NCI-H1436 (cell line): ENCODE data around the gene SLC35G6.
A peak's percentile ranks its signal among the peaks of the same experiment; 100 is the strongest.
"Not testable (repeated sequence)": the region's sequence is repeated elsewhere in the genome, so short reads cannot be mapped to it uniquely, and the experiment has no call there.

Experiments used
- DNase-seq: peaks from one replicate; lab custom pipeline; 2025; lab: John Stamatoyannopoulos, UW

Gene SLC35G6

GRCh38 chr17:7478276-7479212 lies 2.7 kb upstream of the SLC35G6 start:
- DNase-seq: peak; percentile 27

- no peak for DNase-seq
These were observed 1.8 kb upstream of the SLC35G6 start, which contains the start of gene ZBTB4 for GRCh38 chr17:7479213-7480088. Gene ZBTB4, minus strand, starts transcription at chr17:7479631. Its CDS starts 12,830 bp downstream, at chr17:7466801.

- no peak for DNase-seq
These were observed 1.2 kb upstream of the SLC35G6 start for GRCh38 chr17:7480089-7480384.

- not testable (repeated sequence) for DNase-seq
These were observed 846 bp downstream of the SLC35G6 start for GRCh38 chr17:7481842-7482741.

- DNase-seq: not testable (repeated sequence)
These were observed 1.5 kb downstream of the SLC35G6 start for GRCh38 chr17:7482742-7483088.

- peak; percentile 92 for DNase-seq
These were observed 2.2 kb downstream of the SLC35G6 start for GRCh38 chr17:7483255-7484066.

GRCh38 chr17:7484067-7484918 lies 3.0 kb downstream of the SLC35G6 start, which contains the start of gene POLR2A:
Gene POLR2A, plus strand, starts transcription at chr17:7484366.
- peak; percentile 95 for DNase-seq

GRCh38 chr17:7484919-7485377 lies 3.7 kb downstream of the SLC35G6 start:
- no peak for DNase-seq

- no peak for DNase-seq
These were observed 4.9 kb downstream of the SLC35G6 start for GRCh38 chr17:7486181-7486580.

- no peak for DNase-seq
These were observed 8.9 kb downstream of the SLC35G6 start for GRCh38 chr17:7490144-7490543.

- DNase-seq: no peak
These were observed 10.3 kb downstream of the SLC35G6 start for GRCh38 chr17:7491583-7491982.

- no peak for DNase-seq
These were observed 12.7 kb downstream of the SLC35G6 start for GRCh38 chr17:7493941-7494340.

- no peak for DNase-seq
These were observed 14.7 kb downstream of the SLC35G6 start for GRCh38 chr17:7495906-7496434.

- no peak for DNase-seq
These were observed 15.4 kb downstream of the SLC35G6 start for GRCh38 chr17:7496470-7497183.

GRCh38 chr17:7497228-7497627 lies 16.0 kb downstream of the SLC35G6 start:
- no peak for DNase-seq

GRCh38 chr17:7497636-7498035 lies 16.4 kb downstream of the SLC35G6 start:
- DNase-seq: no peak

- DNase-seq: no peak
These were observed 17.9 kb downstream of the SLC35G6 start for GRCh38 chr17:7499161-7499560.

GRCh38 chr17:7501729-7502128 lies 20.5 kb downstream of the SLC35G6 start:
- no peak for DNase-seq
